ENCODE measurements around the gene BACE2. TPM values are rescaled to one million over a fixed set of nuclear protein-coding genes. Genes with fewer than 3 reads are reported as not detected.
"Not testable (repeated sequence)": the region's sequence is repeated elsewhere in the genome, so short reads cannot be mapped to it uniquely, and the experiment has no call there.

Gene BACE2
- total and polyA plus RNA-seq, 4 donors: 1.7 to 16.7 (median 5.6) TPM

DNA sequence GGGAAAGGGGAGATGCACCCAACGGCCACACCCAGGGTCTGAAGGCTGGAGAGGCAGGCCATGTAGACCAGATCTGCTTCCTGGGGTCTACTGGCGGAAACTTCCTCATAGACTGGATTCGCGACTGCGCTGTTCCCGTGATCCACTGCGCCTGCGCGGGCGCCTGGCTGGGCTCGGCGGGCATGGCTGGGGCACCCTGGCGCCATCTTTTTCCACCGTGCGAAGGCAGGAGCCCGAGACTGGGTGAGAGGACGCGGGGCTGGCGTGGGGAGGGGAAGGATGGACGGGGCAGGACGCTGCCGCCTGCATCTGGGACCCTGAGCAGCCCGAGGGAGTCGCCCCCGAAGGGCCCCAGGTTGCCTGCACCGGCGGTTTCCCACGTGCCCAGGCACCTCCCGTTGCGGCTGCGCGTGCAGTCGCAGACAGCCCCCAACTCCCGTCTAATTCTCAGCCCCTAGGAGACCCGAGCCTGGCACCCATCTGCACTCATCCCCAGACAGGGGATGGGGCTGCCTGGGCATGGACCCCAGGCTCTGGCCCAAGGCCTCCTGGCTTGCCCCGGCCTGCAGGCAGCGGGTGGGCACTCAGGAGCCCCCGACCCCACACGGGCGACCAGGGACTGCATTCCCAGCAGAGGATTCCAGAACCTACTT lies 136.2 kb downstream of the BACE2 start:
- Histone ChIP-seq H3K27ac (ENCODE audit: low read depth in 1 of 2, low read length in 2 of 2) (no peak overlapping the region), H3K27me3 (ENCODE audit: control insufficient read depth in 4 of 4, insufficient read depth in 4 of 4, low read length in 3 of 4) (peaks cover 0 to under 1% (median 0%) of the 10 kb centered on the region in 4 donors), H3K9me3 (ENCODE audit: control insufficient read depth in 4 of 4, low read length in 3 of 4) (peaks cover 0 to 3% (median 0%) of the 10 kb centered on the region in 4 donors), H3K9ac (ENCODE audit: low read depth in 1 of 2, low read length in 2 of 2) (no peak overlapping the region), H3K4me3 (ENCODE audit: low read depth in 1 of 3, low read length in 3 of 3) (no peak overlapping the region), H3K36me3 (ENCODE audit: control insufficient read depth in 4 of 4, insufficient read depth in 3 of 4, low read depth in 1 of 4, low read length in 3 of 4) (no peaks in the 10 kb centered on the region), H3K4me1 (ENCODE audit: control insufficient read depth in 4 of 4, insufficient read depth in 4 of 4, low read length in 3 of 4) (no peaks in the 10 kb centered on the region)
- TF ChIP-seq RXRA (IDR thresholded peaks at IDR 0.05) (no peak), SP1 (IDR thresholded peaks at IDR 0.05) (no peak), FOXA2 (IDR thresholded peaks at IDR 0.05) (no peak), JUND (IDR thresholded peaks at IDR 0.05) (no peak), YY1 (IDR thresholded peaks at IDR 0.05) (no peak), HNF4A (conservative IDR thresholded peaks at IDR 0.05) (no peak), FOXA1 (IDR thresholded peaks at IDR 0.05) (no peak), EGR1 (IDR thresholded peaks at IDR 0.05; ENCODE audit: low read depth in 2 of 2) (no peak)
- TF ChIP-seq, protein P1, sequence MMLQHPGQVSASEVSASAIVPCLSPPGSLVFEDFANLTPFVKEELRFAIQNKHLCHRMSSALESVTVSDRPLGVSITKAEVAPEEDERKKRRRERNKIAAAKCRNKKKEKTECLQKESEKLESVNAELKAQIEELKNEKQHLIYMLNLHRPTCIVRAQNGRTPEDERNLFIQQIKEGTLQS (IDR thresholded peaks at IDR 0.05): no peak
- TF ChIP-seq, protein P2, sequence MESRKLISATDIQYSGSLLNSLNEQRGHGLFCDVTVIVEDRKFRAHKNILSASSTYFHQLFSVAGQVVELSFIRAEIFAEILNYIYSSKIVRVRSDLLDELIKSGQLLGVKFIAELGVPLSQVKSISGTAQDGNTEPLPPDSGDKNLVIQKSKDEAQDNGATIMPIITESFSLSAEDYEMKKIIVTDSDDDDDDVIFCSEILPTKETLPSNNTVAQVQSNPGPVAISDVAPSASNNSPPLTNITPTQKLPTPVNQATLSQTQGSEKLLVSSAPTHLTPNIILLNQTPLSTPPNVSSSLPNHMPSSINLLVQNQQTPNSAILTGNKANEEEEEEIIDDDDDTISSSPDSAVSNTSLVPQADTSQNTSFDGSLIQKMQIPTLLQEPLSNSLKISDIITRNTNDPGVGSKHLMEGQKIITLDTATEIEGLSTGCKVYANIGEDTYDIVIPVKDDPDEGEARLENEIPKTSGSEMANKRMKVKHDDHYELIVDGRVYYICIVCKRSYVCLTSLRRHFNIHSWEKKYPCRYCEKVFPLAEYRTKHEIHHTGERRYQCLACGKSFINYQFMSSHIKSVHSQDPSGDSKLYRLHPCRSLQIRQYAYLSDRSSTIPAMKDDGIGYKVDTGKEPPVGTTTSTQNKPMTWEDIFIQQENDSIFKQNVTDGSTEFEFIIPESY (IDR thresholded peaks at IDR 0.05): no peak
- TF ChIP-seq, protein P3, sequence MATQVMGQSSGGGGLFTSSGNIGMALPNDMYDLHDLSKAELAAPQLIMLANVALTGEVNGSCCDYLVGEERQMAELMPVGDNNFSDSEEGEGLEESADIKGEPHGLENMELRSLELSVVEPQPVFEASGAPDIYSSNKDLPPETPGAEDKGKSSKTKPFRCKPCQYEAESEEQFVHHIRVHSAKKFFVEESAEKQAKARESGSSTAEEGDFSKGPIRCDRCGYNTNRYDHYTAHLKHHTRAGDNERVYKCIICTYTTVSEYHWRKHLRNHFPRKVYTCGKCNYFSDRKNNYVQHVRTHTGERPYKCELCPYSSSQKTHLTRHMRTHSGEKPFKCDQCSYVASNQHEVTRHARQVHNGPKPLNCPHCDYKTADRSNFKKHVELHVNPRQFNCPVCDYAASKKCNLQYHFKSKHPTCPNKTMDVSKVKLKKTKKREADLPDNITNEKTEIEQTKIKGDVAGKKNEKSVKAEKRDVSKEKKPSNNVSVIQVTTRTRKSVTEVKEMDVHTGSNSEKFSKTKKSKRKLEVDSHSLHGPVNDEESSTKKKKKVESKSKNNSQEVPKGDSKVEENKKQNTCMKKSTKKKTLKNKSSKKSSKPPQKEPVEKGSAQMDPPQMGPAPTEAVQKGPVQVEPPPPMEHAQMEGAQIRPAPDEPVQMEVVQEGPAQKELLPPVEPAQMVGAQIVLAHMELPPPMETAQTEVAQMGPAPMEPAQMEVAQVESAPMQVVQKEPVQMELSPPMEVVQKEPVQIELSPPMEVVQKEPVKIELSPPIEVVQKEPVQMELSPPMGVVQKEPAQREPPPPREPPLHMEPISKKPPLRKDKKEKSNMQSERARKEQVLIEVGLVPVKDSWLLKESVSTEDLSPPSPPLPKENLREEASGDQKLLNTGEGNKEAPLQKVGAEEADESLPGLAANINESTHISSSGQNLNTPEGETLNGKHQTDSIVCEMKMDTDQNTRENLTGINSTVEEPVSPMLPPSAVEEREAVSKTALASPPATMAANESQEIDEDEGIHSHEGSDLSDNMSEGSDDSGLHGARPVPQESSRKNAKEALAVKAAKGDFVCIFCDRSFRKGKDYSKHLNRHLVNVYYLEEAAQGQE (IDR thresholded peaks at IDR 0.05): no peak
- 94% methylated on average over 40 of the region's 40 CpGs for WGBS
- no peak for DNase-seq (ENCODE audit: low spot score)

DNA sequence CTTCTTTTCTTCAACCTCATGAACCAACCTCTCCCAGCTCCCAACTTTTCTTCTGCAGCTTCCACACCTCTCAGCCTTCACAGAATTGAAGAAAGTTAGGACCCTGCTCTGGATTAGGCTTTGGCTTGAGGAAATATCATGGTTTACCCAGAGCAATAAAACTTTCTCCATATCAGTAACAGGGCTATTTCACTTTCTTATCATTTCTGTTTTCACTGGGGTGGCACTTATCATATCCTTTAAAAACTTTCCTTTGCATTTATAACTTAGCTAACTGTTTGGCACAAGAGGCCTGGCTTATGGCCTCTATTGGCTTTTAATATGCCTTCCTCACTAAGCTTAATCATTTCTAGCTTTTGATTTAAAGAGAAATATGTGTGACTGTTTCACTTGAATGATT lies 139.3 kb downstream of the BACE2 start:
- H3K4me3 ChIP-seq (ENCODE audit: low read depth in 1 of 3, low read length in 3 of 3): no peak overlapping the region
- no peak for DNase-seq (ENCODE audit: low spot score)
- TF ChIP-seq HNF4G (IDR thresholded peaks at IDR 0.05) (no peak), FOXA1 (IDR thresholded peaks at IDR 0.05) (no peak)
- TF ChIP-seq, protein P2 (IDR thresholded peaks at IDR 0.05): no peak
- TF ChIP-seq, protein P4, sequence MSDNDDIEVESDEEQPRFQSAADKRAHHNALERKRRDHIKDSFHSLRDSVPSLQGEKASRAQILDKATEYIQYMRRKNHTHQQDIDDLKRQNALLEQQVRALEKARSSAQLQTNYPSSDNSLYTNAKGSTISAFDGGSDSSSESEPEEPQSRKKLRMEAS (IDR thresholded peaks at IDR 0.05): no peak
- no peaks in the 10 kb centered on the region for H3K9me3 ChIP-seq (ENCODE audit: control insufficient read depth in 4 of 4, low read length in 3 of 4)
- no peak overlapping the region for H3K27ac ChIP-seq (ENCODE audit: low read depth in 1 of 2, low read length in 2 of 2)
- no peaks in the 10 kb centered on the region for H3K4me1 ChIP-seq (ENCODE audit: control insufficient read depth in 4 of 4, insufficient read depth in 4 of 4, low read length in 3 of 4)
- peaks cover 0 to 8% (median 0%) of the 10 kb centered on the region in 4 donors for H3K27me3 ChIP-seq (ENCODE audit: control insufficient read depth in 4 of 4, insufficient read depth in 4 of 4, low read length in 3 of 4)
- no peaks in the 10 kb centered on the region for H3K36me3 ChIP-seq (ENCODE audit: control insufficient read depth in 4 of 4, insufficient read depth in 3 of 4, low read depth in 1 of 4, low read length in 3 of 4)
- no peak overlapping the region for H3K9ac ChIP-seq (ENCODE audit: low read depth in 1 of 2, low read length in 2 of 2)

DNA sequence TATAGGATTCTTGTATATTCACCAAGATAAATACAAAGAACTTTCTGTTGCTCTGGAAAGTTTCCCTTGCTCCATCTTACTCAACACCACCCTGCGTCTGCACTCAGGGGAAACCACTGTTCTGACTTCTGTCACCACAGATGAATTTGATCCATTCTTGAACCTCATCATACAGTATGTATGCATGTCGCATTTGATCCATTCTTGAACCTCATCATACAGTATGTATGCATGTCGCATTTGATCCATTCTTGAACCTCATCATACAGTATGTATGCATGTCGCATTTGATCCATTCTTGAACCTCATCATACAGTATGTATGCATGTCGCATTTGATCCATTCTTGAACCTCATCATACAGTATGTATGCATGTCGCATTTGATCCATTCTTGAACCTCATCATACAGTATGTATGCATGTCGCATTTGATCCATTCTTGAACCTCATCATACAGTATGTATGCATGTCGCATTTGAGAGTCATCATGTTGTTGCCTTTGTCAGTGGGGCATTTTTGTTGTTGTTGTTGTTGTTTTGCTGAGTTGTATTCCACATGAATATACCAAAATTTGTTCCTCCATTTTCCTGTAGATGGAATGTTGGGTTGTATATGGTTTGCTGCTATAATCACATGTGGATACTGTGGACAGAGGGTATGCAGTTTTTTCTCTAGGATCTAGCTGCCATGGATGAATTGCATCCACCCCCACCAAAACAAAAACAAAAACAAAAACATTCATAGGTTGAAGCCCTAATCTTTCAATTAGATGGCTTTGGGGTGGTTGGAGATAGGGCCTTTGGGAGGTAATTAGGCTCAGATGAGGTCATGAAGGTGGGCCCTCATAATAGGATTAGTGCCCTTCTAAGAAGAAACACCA lies 145.6 kb downstream of the BACE2 start:
- WGBS: 96% methylated on average over 5 of the region's 8 CpGs
- not testable (repeated sequence) for DNase-seq (ENCODE audit: low spot score)

More for the DNA sequence above, 145.6 kb downstream of the BACE2 start:
- not testable (repeated sequence) for H3K36me3 ChIP-seq (ENCODE audit: control insufficient read depth in 4 of 4, insufficient read depth in 3 of 4, low read depth in 1 of 4, low read length in 3 of 4); H3K4me3 ChIP-seq (ENCODE audit: low read depth in 1 of 3, low read length in 3 of 3); H3K4me1 ChIP-seq (ENCODE audit: control insufficient read depth in 4 of 4, insufficient read depth in 4 of 4, low read length in 3 of 4); H3K27ac ChIP-seq (ENCODE audit: low read depth in 1 of 2, low read length in 2 of 2); H3K9me3 ChIP-seq (ENCODE audit: control insufficient read depth in 4 of 4, low read length in 3 of 4); H3K9ac ChIP-seq (ENCODE audit: low read depth in 1 of 2, low read length in 2 of 2)
- H3K27me3 ChIP-seq (ENCODE audit: control insufficient read depth in 4 of 4, insufficient read depth in 4 of 4, low read length in 3 of 4): peaks cover 0 to 13% (median 1%) of the 10 kb centered on the region in 4 donors

All from liver (tissue), 9 donors.